ENCODE data around the gene DTNB.

GRCh38 chr2:25685741-25686140, 12.4 kb upstream of the DTNB start:
- TF ChIP-seq POLR2A (IDR thresholded peaks at IDR 0.05; ENCODE audit: low read depth, low read length) (no peak), EZH2 (IDR thresholded peaks at IDR 0.05; ENCODE audit: borderline replicate concordance, low read depth, low read length, severe bottlenecking) (no peak), CTCF (IDR thresholded peaks at IDR 0.05; ENCODE audit: extremely low read depth in 1 of 2, insufficient read depth in 1 of 2, low read depth in 1 of 2, low read length in 2 of 2) (no peak), MAX (IDR thresholded peaks at IDR 0.05; ENCODE audit: insufficient read depth, insufficient read length) (no peak), FOS (IDR thresholded peaks at IDR 0.05; ENCODE audit: borderline replicate concordance, insufficient read depth, low read length) (no peak), POLR2AphosphoS5 (IDR thresholded peaks at IDR 0.05; ENCODE audit: insufficient read depth, low read depth, low read length) (no peak), JUN (IDR thresholded peaks at IDR 0.05; ENCODE audit: borderline replicate concordance, insufficient read depth, insufficient read length, low read depth) (no peak), MYC (IDR thresholded peaks at IDR 0.05; ENCODE audit: low read depth, low read length) (no peak)
